ENCODE data around the gene RCBTB1. TPM values are rescaled to one million over a fixed set of nuclear protein-coding genes. Genes with fewer than 3 reads are reported as not detected.

RCBTB1 gene
- total RNA-seq, 1 donor from 2014 or later, result 16.1 TPM

DNA sequence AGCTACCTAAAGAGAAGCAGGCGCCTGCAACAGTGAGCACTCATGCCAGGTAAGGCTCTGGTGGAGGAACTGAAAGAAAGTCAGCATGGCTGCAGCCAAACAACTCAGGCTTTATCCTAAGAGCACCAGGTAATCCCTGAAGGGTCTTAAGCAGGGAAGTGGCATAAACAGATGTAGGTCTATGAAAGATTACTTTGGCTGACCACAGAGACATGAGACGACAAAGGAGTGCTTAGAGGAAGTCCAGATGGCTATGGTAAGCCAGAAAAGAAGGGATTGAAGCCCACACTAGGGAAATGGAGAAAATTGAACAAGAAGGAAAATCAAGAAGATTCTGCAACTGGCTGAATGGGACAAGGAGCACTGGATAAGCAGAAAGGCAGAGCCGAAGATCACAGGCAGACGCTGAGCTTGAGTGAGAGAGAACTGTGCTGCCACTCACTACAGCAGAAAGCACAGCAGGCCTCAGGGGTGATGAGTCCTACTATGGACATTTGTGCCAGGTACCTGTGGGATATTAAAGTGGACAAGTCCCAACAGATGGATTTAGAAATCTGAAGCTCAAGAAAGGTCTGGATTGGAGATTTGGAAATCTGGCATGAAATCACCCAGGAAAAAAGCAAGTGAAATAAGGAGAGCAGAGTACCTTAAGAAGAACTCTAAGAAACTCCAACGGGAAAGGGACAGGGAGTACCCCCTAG, 4.2 kb downstream of the RCBTB1 start:
- FAIRE-seq (no peak), DNase-seq (ENCODE audit: low read depth) (no peak)
- no peak overlapping the region for H3K4me3 Mint-ChIP-seq (ENCODE audit: unreplicated experiment)
- H3K27me3 Mint-ChIP-seq (ENCODE audit: low read depth, unreplicated experiment), result no peaks in the 10 kb centered on the region
- peaks cover 3% of the 10 kb centered on the region for H3K36me3 Mint-ChIP-seq (ENCODE audit: low read depth, unreplicated experiment)
- H3K27ac Mint-ChIP-seq (ENCODE audit: unreplicated experiment), result no peak overlapping the region
- Histone ChIP-seq H3K36me3 (ENCODE audit: insufficient read depth, low read length) (peaks cover 6% of the 10 kb centered on the region), H3K9me3 (ENCODE audit: insufficient read depth, low read depth, low read length) (no peaks in the 10 kb centered on the region), H3K27me3 (ENCODE audit: insufficient read depth, low read length) (no peaks in the 10 kb centered on the region), H4K20me1 (ENCODE audit: insufficient read depth, low read length) (peaks cover 3% of the 10 kb centered on the region), H3K9ac (ENCODE audit: low read length) (no peak overlapping the region), H2AFZ (ENCODE audit: low read depth, low read length) (no peak overlapping the region), H3K4me2 (ENCODE audit: low read length) (no peak overlapping the region), H3K79me2 (ENCODE audit: insufficient read depth, low read length) (peaks cover 26% of the 10 kb centered on the region), H3K4me1 (ENCODE audit: insufficient read depth, low read length) (peaks cover 3% of the 10 kb centered on the region), H3K27ac (ENCODE audit: low read depth, low read length) (no peak overlapping the region), H3K4me3 (ENCODE audit: insufficient read depth, low read depth, low read length) (no peak overlapping the region)
- no peak for TF ChIP-seq CTCF (IDR thresholded peaks at IDR 0.05; ENCODE audit: insufficient read depth, low read depth, low read length)
- no peak for TF ChIP-seq EZH2 (IDR thresholded peaks at IDR 0.05; ENCODE audit: insufficient read depth, low read length)
- H3K9me3 Mint-ChIP-seq (ENCODE audit: unreplicated experiment), result no peaks in the 10 kb centered on the region
- H3K4me1 Mint-ChIP-seq (ENCODE audit: low read depth, unreplicated experiment), result no peaks in the 10 kb centered on the region

DNA sequence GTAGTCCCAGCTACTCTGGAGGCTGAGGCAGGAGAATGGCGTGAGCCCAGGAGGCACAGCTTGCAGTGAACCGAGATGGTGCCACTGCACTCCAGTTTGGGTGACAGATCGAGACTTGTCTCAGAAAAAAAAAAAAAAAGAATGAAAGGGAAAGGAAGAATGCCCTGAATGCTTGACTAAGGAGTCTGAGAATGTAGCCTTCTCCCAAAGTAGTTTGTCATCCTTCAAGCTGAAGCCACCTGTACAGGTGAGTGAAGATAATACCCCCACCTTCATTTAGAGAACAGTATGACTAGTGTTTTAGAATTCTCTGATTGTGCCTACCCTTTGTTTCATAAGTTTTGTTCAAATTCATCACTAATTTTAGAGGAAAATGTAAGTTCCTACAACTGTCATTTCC, 5.9 kb downstream of the RCBTB1 start:
- TF ChIP-seq CTCF (IDR thresholded peaks at IDR 0.05; ENCODE audit: insufficient read depth, low read depth, low read length), result no peak
- TF ChIP-seq EZH2 (IDR thresholded peaks at IDR 0.05; ENCODE audit: insufficient read depth, low read length), result no peak
- Mint-ChIP-seq H3K4me1 (ENCODE audit: low read depth, unreplicated experiment) (no peaks in the 10 kb centered on the region), H3K27me3 (ENCODE audit: low read depth, unreplicated experiment) (no peaks in the 10 kb centered on the region), H3K27ac (ENCODE audit: unreplicated experiment) (no peak overlapping the region), H3K9me3 (ENCODE audit: unreplicated experiment) (no peaks in the 10 kb centered on the region), H3K36me3 (ENCODE audit: low read depth, unreplicated experiment) (peaks cover 3% of the 10 kb centered on the region), H3K4me3 (ENCODE audit: unreplicated experiment) (no peak overlapping the region)
- Histone ChIP-seq H3K27ac (ENCODE audit: low read depth, low read length) (no peak overlapping the region), H3K9me3 (ENCODE audit: insufficient read depth, low read depth, low read length) (no peaks in the 10 kb centered on the region), H3K9ac (ENCODE audit: low read length) (no peak overlapping the region), H3K4me2 (ENCODE audit: low read length) (no peak overlapping the region), H3K36me3 (ENCODE audit: insufficient read depth, low read length) (peaks cover 6% of the 10 kb centered on the region), H3K79me2 (ENCODE audit: insufficient read depth, low read length) (peaks cover 21% of the 10 kb centered on the region), H3K27me3 (ENCODE audit: insufficient read depth, low read length) (no peaks in the 10 kb centered on the region), H2AFZ (ENCODE audit: low read depth, low read length) (no peak overlapping the region), H3K4me1 (ENCODE audit: insufficient read depth, low read length) (no peaks in the 10 kb centered on the region), H3K4me3 (ENCODE audit: insufficient read depth, low read depth, low read length) (no peak overlapping the region), H4K20me1 (ENCODE audit: insufficient read depth, low read length) (peaks cover 3% of the 10 kb centered on the region)
- FAIRE-seq (no peak), DNase-seq (ENCODE audit: low read depth) (no peak)

Measured in astrocyte (in vitro differentiated cells and primary cell).